ENCODE results near the gene PODN.

PODN gene

GRCh38 chr1:53080041-53080440, 18.0 kb downstream of the PODN start:
- H3K9me3 ChIP-seq (ENCODE audit: control insufficient read depth, low read length): no peaks in the 10 kb centered on the region
- no peak overlapping the region for H2AFZ ChIP-seq
- no peak overlapping the region for H3K27ac ChIP-seq
- no peak overlapping the region for H3K4me3 ChIP-seq (ENCODE audit: low read depth, low read length)
- no peak overlapping the region for H3K4me2 ChIP-seq (ENCODE audit: low read length)
- no peaks in the 10 kb centered on the region for H3K79me2 ChIP-seq
- no peaks in the 10 kb centered on the region for H3K4me1 ChIP-seq
- no peaks in the 10 kb centered on the region for H3K27me3 ChIP-seq (ENCODE audit: control insufficient read depth, insufficient read depth, low read length)
- TF ChIP-seq CTCF (IDR thresholded peaks at IDR 0.05): no peak
- no peaks in the 10 kb centered on the region for H3K36me3 ChIP-seq (ENCODE audit: control insufficient read depth, insufficient read depth, low read length)
- no peak overlapping the region for H3K9ac ChIP-seq

- Histone ChIP-seq H3K79me2 (no peaks in the 10 kb centered on the region), H3K4me1 (no peaks in the 10 kb centered on the region), H3K9me3 (ENCODE audit: control insufficient read depth, low read length) (no peaks in the 10 kb centered on the region), H3K36me3 (ENCODE audit: control insufficient read depth, insufficient read depth, low read length) (no peaks in the 10 kb centered on the region), H3K4me3 (ENCODE audit: low read depth, low read length) (no peak overlapping the region), H3K27me3 (ENCODE audit: control insufficient read depth, insufficient read depth, low read length) (no peaks in the 10 kb centered on the region), H3K27ac (no peak overlapping the region), H2AFZ (no peak overlapping the region), H3K4me2 (ENCODE audit: low read length) (no peak overlapping the region), H3K9ac (no peak overlapping the region)
- no peak for TF ChIP-seq CTCF (IDR thresholded peaks at IDR 0.05)
Measured at GRCh38 chr1:53080769-53081168, 18.8 kb downstream of the PODN start.

- H3K27ac ChIP-seq: no peak overlapping the region
- H3K36me3 ChIP-seq (ENCODE audit: control insufficient read depth, insufficient read depth, low read length): no peaks in the 10 kb centered on the region
- H3K79me2 ChIP-seq: no peaks in the 10 kb centered on the region
- no peaks in the 10 kb centered on the region for H3K4me1 ChIP-seq
- no peak overlapping the region for H2AFZ ChIP-seq
- H3K4me3 ChIP-seq (ENCODE audit: low read depth, low read length): no peak overlapping the region
- no peak for TF ChIP-seq CTCF (IDR thresholded peaks at IDR 0.05)
- H3K9me3 ChIP-seq (ENCODE audit: control insufficient read depth, low read length): no peaks in the 10 kb centered on the region
- no peak overlapping the region for H3K4me2 ChIP-seq (ENCODE audit: low read length)
- no peak overlapping the region for H3K9ac ChIP-seq
- no peaks in the 10 kb centered on the region for H3K27me3 ChIP-seq (ENCODE audit: control insufficient read depth, insufficient read depth, low read length)
Measured at GRCh38 chr1:53081384-53082066, 19.5 kb downstream of the PODN start.

GRCh38 chr1:53082826-53083455, 20.9 kb downstream of the PODN start:
- H3K36me3 ChIP-seq (ENCODE audit: control insufficient read depth, insufficient read depth, low read length): no peaks in the 10 kb centered on the region
- TF ChIP-seq CTCF (IDR thresholded peaks at IDR 0.05): no peak
- H3K27ac ChIP-seq: no peak overlapping the region

More at GRCh38 chr1:53082826-53083455, 20.9 kb downstream of the PODN start:
- Histone ChIP-seq H3K27me3 (ENCODE audit: control insufficient read depth, insufficient read depth, low read length) (no peaks in the 10 kb centered on the region), H2AFZ (no peak overlapping the region), H3K4me2 (ENCODE audit: low read length) (no peak overlapping the region), H3K4me3 (ENCODE audit: low read depth, low read length) (no peak overlapping the region), H3K79me2 (no peaks in the 10 kb centered on the region), H3K4me1 (no peaks in the 10 kb centered on the region), H3K9me3 (ENCODE audit: control insufficient read depth, low read length) (no peaks in the 10 kb centered on the region), H3K9ac (no peak overlapping the region)

Measured in parathyroid adenoma (tissue), 2 donors.